ENCODE measurements around the gene PIK3C2G. TPM values are rescaled to one million over a fixed set of nuclear protein-coding genes. Genes with fewer than 3 reads are reported as not detected.

The PIK3C2G gene
- polyA plus RNA-seq, 2 of the 4 experiments (the other 2 are of a cell fraction): 0.01 TPM; not detected in 1

DNA sequence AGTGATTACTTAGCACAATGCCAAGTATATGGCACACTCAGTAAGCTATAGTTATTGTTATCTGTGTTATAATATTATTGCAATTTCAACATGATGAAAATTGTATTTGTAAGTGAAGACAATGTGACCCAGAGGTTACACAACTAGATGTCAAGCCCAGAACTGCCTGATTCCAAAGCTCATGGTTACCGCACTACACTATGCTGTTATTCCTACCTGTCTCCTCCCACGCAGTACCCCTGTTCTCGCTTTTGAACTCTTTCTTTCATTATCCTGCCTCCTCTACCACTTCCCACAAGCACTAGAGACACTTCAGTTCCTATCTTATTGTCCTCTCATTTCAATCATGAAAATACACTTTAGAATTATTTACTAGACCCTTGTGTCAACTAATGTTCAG lies 383.2 kb downstream of the PIK3C2G start:
- TF ChIP-seq ESRRA (IDR thresholded peaks at IDR 0.05; ENCODE audit: borderline replicate concordance, low read length): no peak
- TF ChIP-seq NPAS2 (CRISPR knock-in tag; IDR thresholded peaks at IDR 0.05; ENCODE audit: borderline replicate concordance): no peak
- TF ChIP-seq MYC (IDR thresholded peaks at IDR 0.05; ENCODE audit: borderline replicate concordance, low read length): no peak
- no peak for TF ChIP-seq FOXS1 (CRISPR knock-in tag; IDR thresholded peaks at IDR 0.05)
- TF ChIP-seq HMGXB4 (CRISPR knock-in tag; IDR thresholded peaks at IDR 0.05; ENCODE audit: borderline replicate concordance): no peak
- TF ChIP-seq, protein P1, sequence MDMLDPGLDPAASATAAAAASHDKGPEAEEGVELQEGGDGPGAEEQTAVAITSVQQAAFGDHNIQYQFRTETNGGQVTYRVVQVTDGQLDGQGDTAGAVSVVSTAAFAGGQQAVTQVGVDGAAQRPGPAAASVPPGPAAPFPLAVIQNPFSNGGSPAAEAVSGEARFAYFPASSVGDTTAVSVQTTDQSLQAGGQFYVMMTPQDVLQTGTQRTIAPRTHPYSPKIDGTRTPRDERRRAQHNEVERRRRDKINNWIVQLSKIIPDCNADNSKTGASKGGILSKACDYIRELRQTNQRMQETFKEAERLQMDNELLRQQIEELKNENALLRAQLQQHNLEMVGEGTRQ (IDR thresholded peaks at IDR 0.05): no peak
- TF ChIP-seq, protein P2, sequence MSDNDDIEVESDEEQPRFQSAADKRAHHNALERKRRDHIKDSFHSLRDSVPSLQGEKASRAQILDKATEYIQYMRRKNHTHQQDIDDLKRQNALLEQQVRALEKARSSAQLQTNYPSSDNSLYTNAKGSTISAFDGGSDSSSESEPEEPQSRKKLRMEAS (IDR thresholded peaks at IDR 0.05): no peak
- TF ChIP-seq TFCP2L1 (CRISPR knock-in tag; IDR thresholded peaks at IDR 0.05): no peak
- TF ChIP-seq POLR2AphosphoS2 (conservative IDR thresholded peaks at IDR 0.05; ENCODE audit: low read length): no peak
- TF ChIP-seq, protein P3, sequence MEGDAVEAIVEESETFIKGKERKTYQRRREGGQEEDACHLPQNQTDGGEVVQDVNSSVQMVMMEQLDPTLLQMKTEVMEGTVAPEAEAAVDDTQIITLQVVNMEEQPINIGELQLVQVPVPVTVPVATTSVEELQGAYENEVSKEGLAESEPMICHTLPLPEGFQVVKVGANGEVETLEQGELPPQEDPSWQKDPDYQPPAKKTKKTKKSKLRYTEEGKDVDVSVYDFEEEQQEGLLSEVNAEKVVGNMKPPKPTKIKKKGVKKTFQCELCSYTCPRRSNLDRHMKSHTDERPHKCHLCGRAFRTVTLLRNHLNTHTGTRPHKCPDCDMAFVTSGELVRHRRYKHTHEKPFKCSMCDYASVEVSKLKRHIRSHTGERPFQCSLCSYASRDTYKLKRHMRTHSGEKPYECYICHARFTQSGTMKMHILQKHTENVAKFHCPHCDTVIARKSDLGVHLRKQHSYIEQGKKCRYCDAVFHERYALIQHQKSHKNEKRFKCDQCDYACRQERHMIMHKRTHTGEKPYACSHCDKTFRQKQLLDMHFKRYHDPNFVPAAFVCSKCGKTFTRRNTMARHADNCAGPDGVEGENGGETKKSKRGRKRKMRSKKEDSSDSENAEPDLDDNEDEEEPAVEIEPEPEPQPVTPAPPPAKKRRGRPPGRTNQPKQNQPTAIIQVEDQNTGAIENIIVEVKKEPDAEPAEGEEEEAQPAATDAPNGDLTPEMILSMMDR (IDR thresholded peaks at IDR 0.05): no peak
- TF ChIP-seq POLR2A (IDR thresholded peaks at IDR 0.05; ENCODE audit: low read length): no peak
- Histone ChIP-seq H3K4me1 (no peaks in the 10 kb centered on the region), H3K27ac (no peak overlapping the region), H3K9me3 (no peaks in the 10 kb centered on the region), H3K4me2 (no peak overlapping the region), H3K4me3 (no peak overlapping the region)
- ChIA-PET POLR2A (no interaction called here), CTCF (no interaction called here)
- FAIRE-seq: no peak
- ATAC-seq: no peak
- 40% methylated on average over 3 of the region's 3 CpGs for WGBS (ENCODE audit: missing lambda C conversion rate)
- DNase-seq (ENCODE audit: low read depth in 1 of 2, low spot score in 1 of 2): no peak

- no peak for FAIRE-seq
- no peak for TF ChIP-seq SMC3 (IDR thresholded peaks at IDR 0.05)
- no peak for TF ChIP-seq JUNB (IDR thresholded peaks at IDR 0.05)
- no peak for TF ChIP-seq POLR2A (IDR thresholded peaks at IDR 0.05; ENCODE audit: low read length)
- TF ChIP-seq, protein P4, sequence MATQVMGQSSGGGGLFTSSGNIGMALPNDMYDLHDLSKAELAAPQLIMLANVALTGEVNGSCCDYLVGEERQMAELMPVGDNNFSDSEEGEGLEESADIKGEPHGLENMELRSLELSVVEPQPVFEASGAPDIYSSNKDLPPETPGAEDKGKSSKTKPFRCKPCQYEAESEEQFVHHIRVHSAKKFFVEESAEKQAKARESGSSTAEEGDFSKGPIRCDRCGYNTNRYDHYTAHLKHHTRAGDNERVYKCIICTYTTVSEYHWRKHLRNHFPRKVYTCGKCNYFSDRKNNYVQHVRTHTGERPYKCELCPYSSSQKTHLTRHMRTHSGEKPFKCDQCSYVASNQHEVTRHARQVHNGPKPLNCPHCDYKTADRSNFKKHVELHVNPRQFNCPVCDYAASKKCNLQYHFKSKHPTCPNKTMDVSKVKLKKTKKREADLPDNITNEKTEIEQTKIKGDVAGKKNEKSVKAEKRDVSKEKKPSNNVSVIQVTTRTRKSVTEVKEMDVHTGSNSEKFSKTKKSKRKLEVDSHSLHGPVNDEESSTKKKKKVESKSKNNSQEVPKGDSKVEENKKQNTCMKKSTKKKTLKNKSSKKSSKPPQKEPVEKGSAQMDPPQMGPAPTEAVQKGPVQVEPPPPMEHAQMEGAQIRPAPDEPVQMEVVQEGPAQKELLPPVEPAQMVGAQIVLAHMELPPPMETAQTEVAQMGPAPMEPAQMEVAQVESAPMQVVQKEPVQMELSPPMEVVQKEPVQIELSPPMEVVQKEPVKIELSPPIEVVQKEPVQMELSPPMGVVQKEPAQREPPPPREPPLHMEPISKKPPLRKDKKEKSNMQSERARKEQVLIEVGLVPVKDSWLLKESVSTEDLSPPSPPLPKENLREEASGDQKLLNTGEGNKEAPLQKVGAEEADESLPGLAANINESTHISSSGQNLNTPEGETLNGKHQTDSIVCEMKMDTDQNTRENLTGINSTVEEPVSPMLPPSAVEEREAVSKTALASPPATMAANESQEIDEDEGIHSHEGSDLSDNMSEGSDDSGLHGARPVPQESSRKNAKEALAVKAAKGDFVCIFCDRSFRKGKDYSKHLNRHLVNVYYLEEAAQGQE (IDR thresholded peaks at IDR 0.05): no peak
- no peak for TF ChIP-seq CEBPB (IDR thresholded peaks at IDR 0.05)
- no peak for TF ChIP-seq NR3C1 (IDR thresholded peaks at IDR 0.05)
- no peak for TF ChIP-seq RFX5 (IDR thresholded peaks at IDR 0.05)
- no peak overlapping the region for H3K27ac ChIP-seq
- POLR2A ChIA-PET: no interaction called here
- no peak overlapping the region for H3K4me2 ChIP-seq
- no peaks in the 10 kb centered on the region for H3K4me1 ChIP-seq
- no peaks in the 10 kb centered on the region for H3K9me3 ChIP-seq
- no peak for DNase-seq (ENCODE audit: low read depth in 1 of 2, low spot score in 1 of 2)
- ATAC-seq: no peak
- WGBS (ENCODE audit: missing lambda C conversion rate): 56% methylated on average over 6 of the region's 6 CpGs
- CTCF ChIA-PET: no interaction called here
- no peak overlapping the region for H3K4me3 ChIP-seq
Observed at GRCh38 chr12:18646286-18646890, 385.1 kb downstream of the PIK3C2G start.
